NB4 (cell line): Measurements from ENCODE around the gene ARMC12.

Experiments
- POLR2A ChIP-seq: IDR thresholded peaks from 2 replicates; pipeline ENCODE4 v1.6.1; 2011; ENCODE audit warnings: mild to moderate bottlenecking; ENCODE audit not compliant: insufficient read length; ENCODE audit errors: extremely low read depth
- TF ChIP-seq, protein P1 (sequence below): IDR thresholded peaks from one replicate; pipeline ENCODE4 v1.5.1; 2012; ENCODE audit warnings: low read depth, low read length

DNA sequence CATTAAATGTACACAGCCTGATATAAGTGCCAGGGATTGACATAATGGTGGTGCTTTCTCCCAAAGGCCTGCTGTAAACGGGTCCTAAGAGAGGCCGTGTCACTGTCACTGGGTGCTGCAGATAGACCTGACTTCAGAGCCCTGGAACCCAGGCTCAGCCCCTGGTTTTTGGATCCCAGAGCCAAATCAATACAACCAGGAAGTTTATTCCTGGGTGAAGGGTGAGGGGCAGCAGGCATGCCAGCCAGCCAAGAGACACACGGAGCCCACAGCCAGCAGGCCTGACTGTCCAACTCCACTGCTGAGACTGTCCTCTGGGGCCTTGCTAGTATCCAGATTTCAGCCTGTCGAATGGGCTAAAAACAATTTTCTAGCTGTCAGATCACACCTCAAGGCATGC is 12.8 kb upstream of the ARMC12 start:
- TF ChIP-seq, protein P1, sequence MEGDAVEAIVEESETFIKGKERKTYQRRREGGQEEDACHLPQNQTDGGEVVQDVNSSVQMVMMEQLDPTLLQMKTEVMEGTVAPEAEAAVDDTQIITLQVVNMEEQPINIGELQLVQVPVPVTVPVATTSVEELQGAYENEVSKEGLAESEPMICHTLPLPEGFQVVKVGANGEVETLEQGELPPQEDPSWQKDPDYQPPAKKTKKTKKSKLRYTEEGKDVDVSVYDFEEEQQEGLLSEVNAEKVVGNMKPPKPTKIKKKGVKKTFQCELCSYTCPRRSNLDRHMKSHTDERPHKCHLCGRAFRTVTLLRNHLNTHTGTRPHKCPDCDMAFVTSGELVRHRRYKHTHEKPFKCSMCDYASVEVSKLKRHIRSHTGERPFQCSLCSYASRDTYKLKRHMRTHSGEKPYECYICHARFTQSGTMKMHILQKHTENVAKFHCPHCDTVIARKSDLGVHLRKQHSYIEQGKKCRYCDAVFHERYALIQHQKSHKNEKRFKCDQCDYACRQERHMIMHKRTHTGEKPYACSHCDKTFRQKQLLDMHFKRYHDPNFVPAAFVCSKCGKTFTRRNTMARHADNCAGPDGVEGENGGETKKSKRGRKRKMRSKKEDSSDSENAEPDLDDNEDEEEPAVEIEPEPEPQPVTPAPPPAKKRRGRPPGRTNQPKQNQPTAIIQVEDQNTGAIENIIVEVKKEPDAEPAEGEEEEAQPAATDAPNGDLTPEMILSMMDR: no peak
- no peak for TF ChIP-seq POLR2A
